HG02759 (cell line): ENCODE measurements around the gene HECTD4.
A peak's percentile ranks its signal among the peaks of the same experiment; 100 is the strongest.
"Not testable (repeated sequence)": the region's sequence is repeated elsewhere in the genome, so short reads cannot be mapped to it uniquely, and the experiment has no call there.

Experiments
- ATAC-seq: cut with Tn5 transposase; IDR thresholded peaks from one replicate; pipeline ENCODE4 v1.9.1; 2021; ENCODE audit warnings: mild to moderate bottlenecking, moderate library complexity; ENCODE audit not compliant: unreplicated experiment

Gene HECTD4

GRCh38 chr12:112126000-112126438 lies 256.2 kb downstream of the HECTD4 start:
- ATAC-seq = no peak

- ATAC-seq = peak; percentile 97
Measured at GRCh38 chr12:112125250-112125999, 256.8 kb downstream of the HECTD4 start, which contains the start of gene TRAFD1. Gene TRAFD1 (plus strand): TSS chr12:112125560. CDS start chr12:112130523, 4,963 bp downstream.

GRCh38 chr12:112124918-112125249 lies 257.3 kb downstream of the HECTD4 start:
- ATAC-seq = no peak

GRCh38 chr12:112122823-112123690 lies 259.2 kb downstream of the HECTD4 start:
- no peak for ATAC-seq

GRCh38 chr12:112121780-112122565 lies 260.3 kb downstream of the HECTD4 start:
- ATAC-seq = no peak

- ATAC-seq = no peak
Measured at GRCh38 chr12:112117685-112118084, 264.5 kb downstream of the HECTD4 start.

GRCh38 chr12:112116232-112117060 lies 265.8 kb downstream of the HECTD4 start:
- ATAC-seq = no peak

- ATAC-seq = no peak
Measured at GRCh38 chr12:112115259-112116045, 266.8 kb downstream of the HECTD4 start.

GRCh38 chr12:112112409-112113133 lies 269.7 kb downstream of the HECTD4 start:
- ATAC-seq = no peak

GRCh38 chr12:112111931-112112330 lies 270.3 kb downstream of the HECTD4 start:
- no peak for ATAC-seq

GRCh38 chr12:112110787-112111662 lies 271.2 kb downstream of the HECTD4 start:
- ATAC-seq = not testable (repeated sequence)
